Measurements from ENCODE around the gene PTGDS.

GRCh38 chr9:136947028-136947891, 30.0 kb upstream of the PTGDS start:
- TF ChIP-seq EZH2 (IDR thresholded peaks at IDR 0.05; ENCODE audit: insufficient read depth, poor library complexity, severe bottlenecking) (no peak), EZH2phosphoT487 (IDR thresholded peaks at IDR 0.05; ENCODE audit: insufficient read depth, low read depth) (no peak)
